WERI-Rb-1 (cell line): ENCODE results near the gene COX17.

Source experiments
- DNase-seq: peaks from one replicate; pipeline ENCODE4 v3.0.0-alpha.2; 2020
- H3K27ac ChIP-seq: fragments of 250-450 bp; sonication (Bioruptor Pico); 2 replicates; pipeline ENCODE4 v1.5.1; 2020; ENCODE audit warnings: mild to moderate bottlenecking, moderate library complexity
- H3K27me3 ChIP-seq: fragments of 250-450 bp; sonication (Bioruptor Pico); 2 replicates; pipeline ENCODE4 v1.5.1; 2021; ENCODE audit warnings: mild to moderate bottlenecking, low read depth, moderate library complexity; ENCODE audit not compliant: insufficient read depth, severe bottlenecking
- H3K36me3 ChIP-seq: fragments of 250-450 bp; sonication (Bioruptor Pico); 2 replicates; pipeline ENCODE4 v1.5.1; 2020; ENCODE audit warnings: mild to moderate bottlenecking, moderate library complexity
- H3K4me3 ChIP-seq: 2 replicates; pipeline ENCODE4 v1.5.1; 2011; ENCODE audit warnings: low read depth, mild to moderate bottlenecking, control low read depth, low read length
- H3K9me3 ChIP-seq: fragments of 250-450 bp; sonication (Bioruptor Pico); 2 replicates; pipeline ENCODE4 v1.5.1; 2021; ENCODE audit warnings: mild to moderate bottlenecking, moderate library complexity; ENCODE audit not compliant: severe bottlenecking
- TF ChIP-seq, protein P1 (sequence below): IDR thresholded peaks from 2 replicates; pipeline ENCODE4 v1.5.1; 2011; ENCODE audit warnings: low read depth, mild to moderate bottlenecking, control low read depth, inconsistent platforms, low read length

COX17 gene

DNA sequence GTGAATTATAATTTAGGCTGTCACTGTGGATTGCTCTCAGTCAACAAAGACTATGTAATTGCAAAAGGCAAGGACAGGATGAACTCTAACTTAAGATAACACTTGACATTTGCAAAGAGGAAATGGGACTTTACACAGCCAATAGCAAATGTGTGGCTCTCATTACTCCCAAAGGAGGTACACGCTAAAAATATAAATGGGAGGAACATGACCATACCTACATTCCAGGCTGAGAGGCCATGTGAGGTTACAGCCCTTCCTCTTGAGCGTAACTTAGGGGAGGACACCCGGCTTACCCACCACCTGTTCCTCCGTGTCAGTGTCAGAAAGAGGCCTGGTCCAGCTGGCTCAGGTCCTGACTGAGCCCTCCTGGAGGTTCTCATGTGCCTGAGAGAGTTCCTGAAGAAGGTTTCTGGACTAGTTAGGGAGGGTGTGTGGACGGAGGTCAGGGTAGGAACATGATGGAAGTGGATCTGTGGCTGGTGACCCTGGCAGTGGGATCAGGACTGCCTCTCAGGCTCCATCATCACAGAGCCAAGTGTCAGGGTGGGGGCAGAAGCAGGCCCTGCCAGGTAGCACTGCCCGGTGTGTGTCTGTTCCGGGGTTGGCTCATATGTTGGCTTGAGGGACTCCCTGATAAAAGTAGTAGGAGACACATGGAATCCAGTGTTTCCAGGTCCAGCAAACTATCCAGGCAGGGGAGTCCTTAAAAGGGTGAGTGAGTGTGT lies 24.7 kb downstream of the COX17 start:
- no peaks in the 10 kb centered on the region for H3K27me3 ChIP-seq
- no peak overlapping the region for H3K4me3 ChIP-seq
- TF ChIP-seq, protein P1, sequence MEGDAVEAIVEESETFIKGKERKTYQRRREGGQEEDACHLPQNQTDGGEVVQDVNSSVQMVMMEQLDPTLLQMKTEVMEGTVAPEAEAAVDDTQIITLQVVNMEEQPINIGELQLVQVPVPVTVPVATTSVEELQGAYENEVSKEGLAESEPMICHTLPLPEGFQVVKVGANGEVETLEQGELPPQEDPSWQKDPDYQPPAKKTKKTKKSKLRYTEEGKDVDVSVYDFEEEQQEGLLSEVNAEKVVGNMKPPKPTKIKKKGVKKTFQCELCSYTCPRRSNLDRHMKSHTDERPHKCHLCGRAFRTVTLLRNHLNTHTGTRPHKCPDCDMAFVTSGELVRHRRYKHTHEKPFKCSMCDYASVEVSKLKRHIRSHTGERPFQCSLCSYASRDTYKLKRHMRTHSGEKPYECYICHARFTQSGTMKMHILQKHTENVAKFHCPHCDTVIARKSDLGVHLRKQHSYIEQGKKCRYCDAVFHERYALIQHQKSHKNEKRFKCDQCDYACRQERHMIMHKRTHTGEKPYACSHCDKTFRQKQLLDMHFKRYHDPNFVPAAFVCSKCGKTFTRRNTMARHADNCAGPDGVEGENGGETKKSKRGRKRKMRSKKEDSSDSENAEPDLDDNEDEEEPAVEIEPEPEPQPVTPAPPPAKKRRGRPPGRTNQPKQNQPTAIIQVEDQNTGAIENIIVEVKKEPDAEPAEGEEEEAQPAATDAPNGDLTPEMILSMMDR = no peak
- H3K9me3 ChIP-seq = no peaks in the 10 kb centered on the region
- DNase-seq = peak; percentile 57
- H3K36me3 ChIP-seq = no peaks in the 10 kb centered on the region
- H3K27ac ChIP-seq = no peak overlapping the region

DNA sequence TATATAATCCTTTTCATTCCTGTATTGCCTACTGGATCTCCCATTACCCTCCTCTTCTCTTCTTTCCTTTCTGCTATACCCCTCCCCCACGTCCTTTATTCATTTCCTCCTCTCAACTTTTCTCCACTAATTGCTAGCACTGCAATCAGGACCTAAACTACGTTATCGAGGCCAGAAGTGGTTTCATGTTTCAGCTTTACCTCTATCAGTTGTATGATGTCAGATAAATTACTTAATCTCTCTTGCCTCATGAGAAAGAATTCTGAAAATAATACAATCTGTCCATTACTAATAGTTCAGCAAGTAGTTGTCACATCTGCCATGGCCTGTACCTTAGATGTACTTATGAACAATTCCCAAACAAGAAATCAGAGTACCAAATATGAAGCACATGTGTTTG lies 27.4 kb downstream of the COX17 start:
- Histone ChIP-seq H3K36me3 (no peaks in the 10 kb centered on the region), H3K27me3 (no peaks in the 10 kb centered on the region), H3K27ac (no peak overlapping the region), H3K9me3 (no peaks in the 10 kb centered on the region), H3K4me3 (no peak overlapping the region)
- DNase-seq = no peak
- TF ChIP-seq, protein P1 = no peak

- TF ChIP-seq, protein P1 = no peak
These were observed 29.2 kb downstream of the COX17 start for GRCh38 chr3:119647843-119648575.

GRCh38 chr3:119647171-119647570 lies 30.0 kb downstream of the COX17 start:
- TF ChIP-seq, protein P1 = no peak
- Histone ChIP-seq H3K36me3 (no peaks in the 10 kb centered on the region), H3K27ac (no peak overlapping the region), H3K9me3 (no peaks in the 10 kb centered on the region), H3K27me3 (no peaks in the 10 kb centered on the region), H3K4me3 (no peak overlapping the region)
- no peak for DNase-seq

More at GRCh38 chr3:119647843-119648575, 29.2 kb downstream of the COX17 start:
- no peaks in the 10 kb centered on the region for H3K9me3 ChIP-seq
- H3K36me3 ChIP-seq = no peaks in the 10 kb centered on the region
- DNase-seq = no peak
- no peak overlapping the region for H3K27ac ChIP-seq
- H3K27me3 ChIP-seq = no peaks in the 10 kb centered on the region
- H3K4me3 ChIP-seq = no peak overlapping the region

GRCh38 chr3:119645813-119646212 lies 31.4 kb downstream of the COX17 start:
- no peaks in the 10 kb centered on the region for H3K27me3 ChIP-seq
- no peaks in the 10 kb centered on the region for H3K36me3 ChIP-seq
- H3K27ac ChIP-seq = no peak overlapping the region
- no peak overlapping the region for H3K4me3 ChIP-seq
- H3K9me3 ChIP-seq = no peaks in the 10 kb centered on the region
- DNase-seq = no peak
- TF ChIP-seq, protein P1 = no peak
